Small intestine (tissue), 7 donors: ENCODE data around the gene PCDHGA2. TPM values are rescaled to one million over a fixed set of nuclear protein-coding genes. Genes with fewer than 3 reads are reported as not detected.
A peak's percentile ranks its signal among the peaks of the same experiment; 100 is the strongest.
"Not testable (repeated sequence)": the region's sequence is repeated elsewhere in the genome, so short reads cannot be mapped to it uniquely, and the experiment has no call there.

Source experiments
- DNase-seq, 2 donors: peaks; one replicate each; pipeline versions ENCODE4 v3.0.0 to v3.0.0-alpha.2; 2013
- FAIRE-seq: peaks from 2 replicates; lab custom pipeline; 2012; peaks lifted over from hg19 to GRCh38; lab: Jason Lieb, UNC
- H3K27ac ChIP-seq, 3 donors: one replicate each; pipeline ENCODE4 v1.5.1; 2013; ENCODE audit warnings: low read length in 2 of 3, mild to moderate bottlenecking in 2 of 3, control low read depth in 1 of 3, inconsistent platforms in 1 of 3, low read depth in 1 of 3, moderate library complexity in 1 of 3
- H3K27me3 ChIP-seq, 3 donors: one replicate each; pipeline ENCODE4 v1.6.1; 2013; ENCODE audit warnings: low read length in 3 of 3, inconsistent platforms in 1 of 3; ENCODE audit not compliant: control insufficient read depth in 3 of 3, insufficient read depth in 3 of 3
- H3K36me3 ChIP-seq, 3 donors: one replicate each; pipeline ENCODE4 v1.6.1; 2013; ENCODE audit warnings: low read length in 3 of 3, inconsistent platforms in 1 of 3, low read depth in 1 of 3, mild to moderate bottlenecking in 1 of 3, moderate library complexity in 1 of 3; ENCODE audit not compliant: control insufficient read depth in 3 of 3, insufficient read depth in 2 of 3
- H3K4me1 ChIP-seq, 3 donors: one replicate each; pipeline ENCODE4 v1.6.1; 2013; ENCODE audit warnings: low read length in 2 of 3, inconsistent platforms in 1 of 3, low read depth in 1 of 3, mild to moderate bottlenecking in 1 of 3, moderate library complexity in 1 of 3; ENCODE audit not compliant: control insufficient read depth in 3 of 3, insufficient read depth in 2 of 3
- H3K4me3 ChIP-seq, 3 donors: one replicate each; pipeline ENCODE4 v1.5.1; 2013; ENCODE audit warnings: low read length in 3 of 3, control low read depth in 1 of 3, inconsistent platforms in 1 of 3, low read depth in 1 of 3, mild to moderate bottlenecking in 1 of 3, moderate library complexity in 1 of 3
- H3K9me3 ChIP-seq, 2 donors: one replicate each; pipeline ENCODE4 v1.6.1; 2013; ENCODE audit warnings: low read depth in 1 of 2, low read length in 1 of 2; ENCODE audit not compliant: control insufficient read depth in 2 of 2, insufficient read depth in 1 of 2
- WGBS, 3 donors: extraction: QIAGEN DNeasy Blood & Tissue Kit; methylation state at CpG; one replicate each; pipeline ENCODE4 v1.1.7; 2013; 5-methylcytosine and 5-hydroxymethylcytosine counted together
- polyA plus RNA-seq, 4 donors: library from polyadenylated mRNA; stranded (reverse) in 3 of 4; unstranded in 1 of 4; fragments of 200-250 nt in 3 of 4; fragments of 120-200 nt in 1 of 4; gene quantifications; one replicate each; pipeline versions ENCODE4 v1.2.1 to v1.2.3, GENCODE V29; 2013
- donor health status: healthy with polysubstance abuse.
- donor health status: control.
- donor health status: control.
- donor health status: Bipolar disorder and iron deficiency.
- donor health status: healthy.

PCDHGA2 gene
- polyA plus RNA-seq, 4 donors = 0.27 to 0.81 (median 0.64) TPM; not detected in 1

- H3K36me3 ChIP-seq = no peaks in the 10 kb centered on the region
- FAIRE-seq (no peak), DNase-seq (no peak)
- H3K27me3 ChIP-seq = peaks cover 0 to 35% (median 15%) of the 10 kb centered on the region in 3 donors
- peaks cover 3 to 56% of the 10 kb centered on the region in 2 donors for H3K9me3 ChIP-seq
- no peak overlapping the region for H3K27ac ChIP-seq
- 55 to 62% (median 58%) methylated on average over 43 of the region's 43 CpGs for WGBS, 3 donors
- no peak overlapping the region for H3K4me3 ChIP-seq
- no peaks in the 10 kb centered on the region for H3K4me1 ChIP-seq
Measured at GRCh38 chr5:141384471-141385267, 46.1 kb downstream of the PCDHGA2 start.

- not testable (repeated sequence) for H3K4me3 ChIP-seq
- WGBS, 3 donors = 14 to 42% (median 39%) methylated on average over 17 to 22 of the region's 40 CpGs
Measured at GRCh38 chr5:141387557-141388311, 49.2 kb downstream of the PCDHGA2 start, which contains the start of gene PCDHGB4. Gene PCDHGB4 (plus strand): TSS chr5:141387698. CDS start chr5:141387885, 187 bp downstream.

GRCh38 chr5:141388661-141389060 is 50.1 kb downstream of the PCDHGA2 start:
- H3K4me1 ChIP-seq = no peaks in the 10 kb centered on the region
- FAIRE-seq (no peak), DNase-seq (no peak)
- no peak overlapping the region for H3K27ac ChIP-seq
- H3K36me3 ChIP-seq = no peaks in the 10 kb centered on the region
- peaks cover 0 to 39% (median 17%) of the 10 kb centered on the region in 3 donors for H3K27me3 ChIP-seq
- H3K9me3 ChIP-seq = peaks cover 8 to 58% of the 10 kb centered on the region in 2 donors
- H3K4me3 ChIP-seq = no peak overlapping the region
- 49 to 56% (median 49%) methylated on average over 10 of the region's 10 CpGs for WGBS, 3 donors

More at GRCh38 chr5:141387557-141388311, 49.2 kb downstream of the PCDHGA2 start, which contains the start of gene PCDHGB4:
- peaks cover 0 to 40% (median 17%) of the 10 kb centered on the region in 3 donors for H3K27me3 ChIP-seq
- peak in 1 of 2 donors; percentile 30 for DNase-seq
- not testable (repeated sequence) for H3K36me3 ChIP-seq, H3K27ac ChIP-seq, H3K4me1 ChIP-seq, FAIRE-seq
- peaks cover 7 to 58% of the 10 kb centered on the region in 2 donors for H3K9me3 ChIP-seq

GRCh38 chr5:141389153-141390042 is 50.8 kb downstream of the PCDHGA2 start:
- no peak overlapping the region for H3K27ac ChIP-seq
- FAIRE-seq (no peak), DNase-seq (no peak)
- H3K4me1 ChIP-seq = no peaks in the 10 kb centered on the region
- H3K27me3 ChIP-seq = peaks cover 0 to 36% (median 22%) of the 10 kb centered on the region in 3 donors
- no peaks in the 10 kb centered on the region for H3K36me3 ChIP-seq
- H3K9me3 ChIP-seq = peaks cover 8 to 58% of the 10 kb centered on the region in 2 donors
- no peak overlapping the region for H3K4me3 ChIP-seq
- 43 to 63% (median 63%) methylated on average over 70 to 77 of the region's 77 CpGs for WGBS, 3 donors

GRCh38 chr5:141392429-141393198 is 54.1 kb downstream of the PCDHGA2 start, which contains the start of gene PCDHGA8:
Gene PCDHGA8 (plus strand): TSS chr5:141392633. CDS start chr5:141392814, 181 bp downstream.
- H3K9me3 ChIP-seq = peaks cover 8 to 51% of the 10 kb centered on the region in 2 donors
- H3K4me1 ChIP-seq = no peaks in the 10 kb centered on the region
- H3K27me3 ChIP-seq = peaks cover 0 to 31% (median 23%) of the 10 kb centered on the region in 3 donors
- no peak within 1 kb of the TSS for H3K27ac ChIP-seq
- no peaks in the 10 kb centered on the region for H3K36me3 ChIP-seq
- FAIRE-seq (no peak), DNase-seq (no peak)
- WGBS, 3 donors = 31 to 47% (median 46%) methylated on average over 38 of the region's 38 CpGs
- no peak within 1 kb of the TSS for H3K4me3 ChIP-seq

Other genes starting within 250 kb of the PCDHGA2 start
- gene PCDHB2, start 244.1 kb upstream of the PCDHGA2 start, polyA plus RNA-seq = under 1 TPM in 3 of 4 donors, not detected in 1; 0.27 to 0.98 (median 0.72) TPM
- under 1 TPM in 2 of 4 donors, not detected in 2; 0.31 to 0.68 TPM for gene PCDHB3, start 238.3 kb upstream of the PCDHGA2 start, polyA plus RNA-seq
- under 1 TPM in 2 of 4 donors, not detected in 2; 0.64 to 0.96 TPM for gene PCDHB4, start 216.9 kb upstream of the PCDHGA2 start, polyA plus RNA-seq
- gene PCDHB5, start 203.6 kb upstream of the PCDHGA2 start, polyA plus RNA-seq = under 1 TPM in 2 of 4 donors, not detected in 2; 0.91 to 0.99 TPM
- gene PCDHB6, start 188.7 kb upstream of the PCDHGA2 start, polyA plus RNA-seq = under 1 TPM in 2 of 4 donors, not detected in 2; 0.13 to 0.52 TPM
- 1 to 10 TPM in 1 of 4 donors, under 1 TPM in 2, not detected in 1; 0.27 to 1.1 (median 0.36) TPM for gene PCDHB7, start 166.1 kb upstream of the PCDHGA2 start, polyA plus RNA-seq
- under 1 TPM in 2 of 4 donors, not detected in 2; 0.18 to 0.49 TPM for gene PCDHB8, start 161.0 kb upstream of the PCDHGA2 start, polyA plus RNA-seq
- under 1 TPM in 2 of 4 donors, not detected in 2; 0.37 to 0.65 TPM for gene PCDHB16, start 156.4 kb upstream of the PCDHGA2 start, polyA plus RNA-seq
- gene PCDHB9, start 151.6 kb upstream of the PCDHGA2 start, polyA plus RNA-seq = under 1 TPM in 2 of 4 donors, not detected in 2; 0.34 to 0.44 TPM
- gene PCDHB10, start 146.4 kb upstream of the PCDHGA2 start, polyA plus RNA-seq = 1 to 10 TPM in 2 of 4 donors, not detected in 2; 1.1 to 1.3 TPM
- gene PCDHB11, start 139.1 kb upstream of the PCDHGA2 start, polyA plus RNA-seq = under 1 TPM in 2 of 4 donors, not detected in 2; 0.27 to 0.65 TPM
- gene PCDHB12, start 130.0 kb upstream of the PCDHGA2 start, polyA plus RNA-seq = under 1 TPM in 2 of 4 donors, not detected in 2; 0.46 to 0.71 TPM
- gene PCDHB13, start 124.8 kb upstream of the PCDHGA2 start, polyA plus RNA-seq = under 1 TPM in 2 of 4 donors, not detected in 2; 0.49 to 0.71 TPM
- gene PCDHB14, start 115.4 kb upstream of the PCDHGA2 start, polyA plus RNA-seq = 1 to 10 TPM in 1 of 4 donors, under 1 TPM in 1, not detected in 2; 0.81 to 1.5 TPM
- gene PCDHB15, start 93.4 kb upstream of the PCDHGA2 start, polyA plus RNA-seq = 1 to 10 TPM in 2 of 4 donors, under 1 TPM in 2; 0.22 to 1.7 (median 0.65) TPM
- gene SLC25A2, start 34.7 kb upstream of the PCDHGA2 start, polyA plus RNA-seq = under 1 TPM in 3 of 4 donors, not detected in 1; 0.12 to 0.45 (median 0.15) TPM
- gene TAF7, start 18.0 kb upstream of the PCDHGA2 start, polyA plus RNA-seq = 10 to 100 TPM; 58.8 to 91.9 (median 66.1) TPM
- under 1 TPM in 3 of 4 donors, not detected in 1; 0.10 to 0.27 (median 0.13) TPM for gene PCDHGA1, start 8.2 kb upstream of the PCDHGA2 start, polyA plus RNA-seq
- gene PCDHGA3, start 5.1 kb downstream of the PCDHGA2 start, polyA plus RNA-seq = under 1 TPM in 2 of 4 donors, not detected in 2; 0.24 to 0.49 TPM
- under 1 TPM in 2 of 4 donors, not detected in 2; 0.19 to 0.21 TPM for gene PCDHGB1, start 11.3 kb downstream of the PCDHGA2 start, polyA plus RNA-seq
- under 1 TPM in 2 of 4 donors, not detected in 2; 0.31 to 0.43 TPM for gene PCDHGA4, start 16.3 kb downstream of the PCDHGA2 start, polyA plus RNA-seq
- under 1 TPM in 2 of 4 donors, not detected in 2; 0.37 to 0.68 TPM for gene PCDHGB2, start 21.2 kb downstream of the PCDHGA2 start, polyA plus RNA-seq
- gene PCDHGA5, start 25.4 kb downstream of the PCDHGA2 start, polyA plus RNA-seq = under 1 TPM in 2 of 4 donors, not detected in 2; 0.43 to 0.68 TPM
- gene PCDHGB3, start 31.5 kb downstream of the PCDHGA2 start, polyA plus RNA-seq = under 1 TPM in 2 of 4 donors, not detected in 2; 0.31 to 0.43 TPM
- 1 to 10 TPM in 1 of 4 donors, under 1 TPM in 1, not detected in 2; 0.72 to 1.0 TPM for gene PCDHGA6, start 35.1 kb downstream of the PCDHGA2 start, polyA plus RNA-seq
- gene PCDHGA7, start 44.0 kb downstream of the PCDHGA2 start, polyA plus RNA-seq = under 1 TPM in 2 of 4 donors, not detected in 2; 0.30 to 0.32 TPM
- gene PCDHGB4, start 48.9 kb downstream of the PCDHGA2 start, polyA plus RNA-seq = under 1 TPM in 2 of 4 donors, not detected in 2; 0.75 to 0.77 TPM
- gene PCDHGA8, start 53.9 kb downstream of the PCDHGA2 start, polyA plus RNA-seq = under 1 TPM in 2 of 4 donors, not detected in 2; 0.10 to 0.15 TPM
- 1 to 10 TPM in 2 of 4 donors, under 1 TPM in 1, not detected in 1; 0.27 to 1.6 (median 1.2) TPM for gene PCDHGB5, start 59.2 kb downstream of the PCDHGA2 start, polyA plus RNA-seq
- 1 to 10 TPM in 1 of 4 donors, under 1 TPM in 1, not detected in 2; 0.75 to 1.0 TPM for gene PCDHGA9, start 64.0 kb downstream of the PCDHGA2 start, polyA plus RNA-seq
- 1 to 10 TPM in 2 of 4 donors, not detected in 2; 1.3 to 1.4 TPM for gene PCDHGB6, start 69.3 kb downstream of the PCDHGA2 start, polyA plus RNA-seq
- 1 to 10 TPM in 2 of 4 donors, under 1 TPM in 1, not detected in 1; 0.27 to 2.2 (median 1.2) TPM for gene PCDHGA10, start 74.2 kb downstream of the PCDHGA2 start, polyA plus RNA-seq
- 1 to 10 TPM in 2 of 4 donors, not detected in 2; 1.8 to 2.8 TPM for gene PCDHGB7, start 78.9 kb downstream of the PCDHGA2 start, polyA plus RNA-seq
- 1 to 10 TPM in 1 of 4 donors, under 1 TPM in 1, not detected in 2; 0.81 to 1.0 TPM for gene PCDHGA11, start 82.3 kb downstream of the PCDHGA2 start, polyA plus RNA-seq
- gene PCDHGA12, start 91.7 kb downstream of the PCDHGA2 start, polyA plus RNA-seq = 1 to 10 TPM in 1 of 4 donors, under 1 TPM in 2, not detected in 1; 0.41 to 1.5 (median 0.54) TPM
- gene PCDHGC3, start 137.2 kb downstream of the PCDHGA2 start, polyA plus RNA-seq = 10 to 100 TPM in 2 of 4 donors, 1 to 10 TPM in 2; 2.5 to 33.3 (median 8.9) TPM
- under 1 TPM in 2 of 4 donors, not detected in 2; 0.34 TPM for gene PCDHGC4, start 146.3 kb downstream of the PCDHGA2 start, polyA plus RNA-seq
- under 1 TPM in 2 of 4 donors, not detected in 2; 0.07 to 0.18 TPM for gene PCDHGC5, start 150.3 kb downstream of the PCDHGA2 start, polyA plus RNA-seq